RWPE1 (cell line): ENCODE measurements around the gene CTNNAL1.

Experiments used
- CTCF ChIA-PET: fragments of 350-600 bp; sonication (Branson Sonifier 250); formaldehyde crosslinking; extraction: SDS; loops from one replicate; lab custom pipeline; 2021; lab: Yijun Ruan, JAX
- POLR2A ChIA-PET: fragments of 400-600 bp; formaldehyde crosslinking; extraction: SDS; loops from one replicate; lab custom pipeline; 2020; ENCODE audit warnings: antibody characterized with exemption; ENCODE audit not compliant: low non-redundant PET; lab: Yijun Ruan, JAX
- DNase-seq: peaks from one replicate; pipeline ENCODE4 v3.0.0; 2012; ENCODE audit warnings: low spot score
- H3K27ac ChIP-seq: fragments of 450-650 bp; 2 replicates; pipeline ENCODE4 v1.5.1; 2017
- TF ChIP-seq, protein P1 (sequence below): fragments of 450-650 bp; conservative IDR thresholded peaks from 2 replicates; pipeline ENCODE4 v1.5.1; 2017; ENCODE audit warnings: low read depth, mild to moderate bottlenecking

The CTNNAL1 gene

GRCh38 chr9:108953983-108954574 lies 59.2 kb downstream of the CTNNAL1 start:
- ChIA-PET POLR2A (no interaction called here), CTCF (interaction anchor here (0.5 to 2.1 kb wide), 16 partner anchors 8 to 1070 kb away, joined by 3 to 7 read pairs (median 4); no protein-coding TSS in a partner anchor)
- H3K27ac ChIP-seq: no peak overlapping the region
- peak; percentile 72 for DNase-seq
- TF ChIP-seq, protein P1, sequence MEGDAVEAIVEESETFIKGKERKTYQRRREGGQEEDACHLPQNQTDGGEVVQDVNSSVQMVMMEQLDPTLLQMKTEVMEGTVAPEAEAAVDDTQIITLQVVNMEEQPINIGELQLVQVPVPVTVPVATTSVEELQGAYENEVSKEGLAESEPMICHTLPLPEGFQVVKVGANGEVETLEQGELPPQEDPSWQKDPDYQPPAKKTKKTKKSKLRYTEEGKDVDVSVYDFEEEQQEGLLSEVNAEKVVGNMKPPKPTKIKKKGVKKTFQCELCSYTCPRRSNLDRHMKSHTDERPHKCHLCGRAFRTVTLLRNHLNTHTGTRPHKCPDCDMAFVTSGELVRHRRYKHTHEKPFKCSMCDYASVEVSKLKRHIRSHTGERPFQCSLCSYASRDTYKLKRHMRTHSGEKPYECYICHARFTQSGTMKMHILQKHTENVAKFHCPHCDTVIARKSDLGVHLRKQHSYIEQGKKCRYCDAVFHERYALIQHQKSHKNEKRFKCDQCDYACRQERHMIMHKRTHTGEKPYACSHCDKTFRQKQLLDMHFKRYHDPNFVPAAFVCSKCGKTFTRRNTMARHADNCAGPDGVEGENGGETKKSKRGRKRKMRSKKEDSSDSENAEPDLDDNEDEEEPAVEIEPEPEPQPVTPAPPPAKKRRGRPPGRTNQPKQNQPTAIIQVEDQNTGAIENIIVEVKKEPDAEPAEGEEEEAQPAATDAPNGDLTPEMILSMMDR: peak; percentile 95

DNA sequence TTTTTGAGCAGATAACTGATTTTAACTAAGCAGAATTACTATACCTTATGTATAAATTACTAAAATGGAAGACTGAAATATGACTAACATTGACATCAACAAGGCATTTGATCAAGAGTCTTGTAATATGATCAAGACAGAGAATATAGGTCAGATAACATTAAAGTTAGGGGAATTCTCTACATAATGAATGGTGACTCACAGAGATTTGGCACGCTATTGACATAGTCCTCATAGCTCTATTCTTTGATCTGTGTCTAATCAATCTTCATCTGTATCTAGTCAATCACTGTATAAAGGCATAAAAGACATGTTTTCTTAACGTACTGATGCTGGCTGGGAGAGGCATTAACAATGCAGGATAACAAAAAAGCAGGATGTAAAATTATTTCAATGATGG lies 61.7 kb downstream of the CTNNAL1 start:
- TF ChIP-seq, protein P1: no peak
- POLR2A ChIA-PET: no interaction called here
- CTCF ChIA-PET: interaction anchor here (1.4 kb wide), 3 partner anchors 10 to 167 kb away, joined by 3 to 5 read pairs (median 3); no protein-coding TSS in a partner anchor
- no peak overlapping the region for H3K27ac ChIP-seq
- DNase-seq: no peak

DNA sequence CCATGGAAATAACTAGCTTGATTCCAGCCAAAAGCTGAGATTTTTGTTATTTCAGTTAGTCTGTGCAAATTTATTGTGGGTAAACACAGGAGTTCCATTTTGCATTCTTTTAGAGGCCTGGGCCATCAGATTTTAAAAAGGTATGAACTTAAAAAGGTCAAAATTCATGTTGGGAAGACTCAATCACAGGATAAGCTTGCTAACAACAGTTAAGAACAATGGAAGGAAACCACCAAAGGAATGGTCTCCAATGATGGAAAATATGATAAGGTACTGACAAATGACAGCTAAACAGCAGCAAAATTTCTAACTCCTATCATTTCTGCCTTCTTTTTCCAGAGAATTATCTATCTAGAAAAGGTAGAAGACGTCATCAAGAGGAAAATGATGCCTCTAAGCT lies 63.1 kb downstream of the CTNNAL1 start:
- DNase-seq: no peak
- POLR2A ChIA-PET: no interaction called here
- TF ChIP-seq, protein P1: no peak
- H3K27ac ChIP-seq: no peak overlapping the region
- CTCF ChIA-PET: interaction anchor here (1.3 kb wide), 1 partner anchor 9 kb away, joined by 4 read pairs; no protein-coding TSS in a partner anchor

DNA sequence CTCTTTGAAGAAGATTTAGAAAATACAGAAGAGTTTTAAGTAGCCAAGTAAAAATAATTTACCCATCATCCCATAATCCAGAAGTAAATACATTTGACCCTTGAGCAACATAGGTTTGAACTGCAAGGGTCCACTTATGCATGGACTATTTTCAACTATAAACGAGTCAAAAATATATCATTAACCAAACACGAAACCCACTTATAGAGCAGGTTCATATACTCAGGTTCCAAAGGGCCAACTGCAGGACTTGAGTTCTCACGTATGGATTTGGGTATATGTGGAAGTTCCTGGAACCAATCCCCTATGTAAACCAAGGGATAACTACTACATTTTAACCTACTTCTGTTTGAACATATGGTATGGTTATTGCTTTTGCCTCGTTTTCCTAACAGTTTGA lies 73.3 kb downstream of the CTNNAL1 start:
- no peak for DNase-seq
- ChIA-PET CTCF (no interaction called here), POLR2A (no interaction called here)
- TF ChIP-seq, protein P1: no peak
- H3K27ac ChIP-seq: no peak overlapping the region

GRCh38 chr9:108937561-108938305 lies 75.6 kb downstream of the CTNNAL1 start:
- H3K27ac ChIP-seq: no peak overlapping the region
- TF ChIP-seq, protein P1: no peak
- POLR2A ChIA-PET: no interaction called here
- DNase-seq: no peak
- CTCF ChIA-PET: interaction anchor here (0.6 kb wide), 1 partner anchor 58 kb away, joined by 4 read pairs; no protein-coding TSS in a partner anchor

- TF ChIP-seq, protein P1: no peak
- peak within 1 kb of the TSS; percentile 88 for H3K27ac ChIP-seq
- ChIA-PET POLR2A (no interaction called here), CTCF (no interaction called here)
- DNase-seq: peak; percentile 97
Observed at GRCh38 chr9:108934323-108934893, 78.9 kb downstream of the CTNNAL1 start, which contains the start of gene ABITRAM. ABITRAM (plus strand) TSS chr9:108934400; CDS start chr9:108934487, 87 bp downstream.
